CMK (cell line): ENCODE results near the gene MKX.

ENCODE experiments used
- DNase-seq: peaks from one replicate; pipeline ENCODE4 v3.0.0-alpha.2; 2010; ENCODE audit warnings: low read depth

MKX gene

DNA sequence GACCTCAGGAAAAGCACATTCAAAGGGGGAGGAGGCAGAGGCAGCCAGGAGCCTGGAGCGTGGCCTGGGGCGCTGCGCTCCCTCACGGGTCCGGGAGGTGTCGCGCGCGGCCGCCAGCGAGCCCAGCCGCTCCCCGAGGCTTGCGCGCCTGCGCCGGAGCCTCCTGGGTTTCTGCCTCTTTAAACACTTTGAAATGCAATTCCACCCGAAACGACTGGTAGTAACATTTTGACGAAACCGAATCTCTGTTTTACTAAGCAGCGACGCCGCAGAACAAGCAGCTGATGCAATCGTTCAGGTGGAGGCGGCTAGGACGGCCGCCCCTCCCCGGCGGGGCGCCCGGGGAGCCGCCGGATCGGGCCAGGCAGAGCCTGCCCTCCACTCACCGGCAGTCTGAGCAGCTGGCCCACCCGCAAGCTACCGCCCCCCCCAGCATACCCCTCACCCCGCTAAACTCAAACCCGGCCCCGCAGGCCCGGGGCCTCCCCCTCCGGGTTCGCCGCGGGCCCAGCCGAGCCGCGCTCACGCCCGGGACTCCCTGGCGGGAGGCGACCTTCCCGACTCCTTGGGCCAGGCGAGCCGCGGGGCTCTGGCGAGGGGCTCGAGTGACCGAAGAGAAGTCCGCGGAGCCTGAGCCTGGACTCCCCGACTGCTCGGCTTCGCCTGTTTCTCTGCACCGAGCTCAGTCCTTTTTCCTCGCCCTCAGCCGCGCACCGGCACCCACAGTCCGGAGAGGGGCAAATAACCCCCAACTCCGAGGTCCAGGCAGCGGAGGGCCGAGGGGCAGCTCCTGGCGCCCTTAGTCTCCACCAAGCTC is 3.2 kb downstream of the MKX start:
- no peak for DNase-seq

DNA sequence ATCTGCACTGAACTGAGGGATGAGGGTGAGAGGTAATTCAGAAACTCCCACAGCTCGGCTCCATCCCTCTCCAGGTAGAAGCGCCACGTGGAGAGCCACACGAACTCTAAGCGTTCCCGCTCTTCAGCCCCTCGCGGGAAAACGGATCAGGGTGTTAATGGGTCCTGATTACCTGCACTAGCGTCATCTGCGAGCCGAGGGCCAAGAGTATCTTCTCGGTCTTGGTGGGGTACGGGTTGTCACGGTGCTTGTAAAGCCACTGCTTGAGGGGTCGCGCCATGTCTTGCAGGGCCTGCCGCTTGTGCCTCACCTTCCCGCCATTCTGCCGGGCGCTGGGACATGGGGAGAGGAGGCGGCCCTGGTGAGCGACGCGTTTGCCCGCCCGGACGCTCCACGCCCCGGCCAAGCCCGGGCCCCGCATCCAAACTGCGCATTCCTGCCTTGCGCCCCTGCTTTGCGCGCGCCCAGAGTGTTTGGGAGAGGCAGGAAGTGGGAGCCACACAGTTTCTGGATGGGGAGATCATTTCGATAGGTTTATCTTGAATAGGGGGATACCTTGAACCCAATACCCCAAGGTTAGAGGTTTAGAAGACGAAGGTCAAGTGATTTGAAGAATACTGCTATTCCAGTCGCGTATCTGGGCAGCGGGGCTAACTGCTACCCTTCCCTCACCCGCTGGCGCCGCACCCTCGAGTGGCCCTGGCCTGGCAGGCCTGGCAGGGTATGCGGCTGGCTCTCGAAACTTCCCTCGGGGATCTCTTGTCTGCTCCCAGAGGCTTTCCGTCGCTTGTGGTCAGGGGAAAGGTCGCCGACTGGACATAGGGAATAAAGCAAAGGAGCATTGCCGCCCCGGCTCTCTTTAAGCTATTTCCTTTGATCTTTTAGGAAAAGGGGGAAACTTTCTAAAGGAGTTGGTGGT is 4.2 kb downstream of the MKX start:
- no peak for DNase-seq

DNA sequence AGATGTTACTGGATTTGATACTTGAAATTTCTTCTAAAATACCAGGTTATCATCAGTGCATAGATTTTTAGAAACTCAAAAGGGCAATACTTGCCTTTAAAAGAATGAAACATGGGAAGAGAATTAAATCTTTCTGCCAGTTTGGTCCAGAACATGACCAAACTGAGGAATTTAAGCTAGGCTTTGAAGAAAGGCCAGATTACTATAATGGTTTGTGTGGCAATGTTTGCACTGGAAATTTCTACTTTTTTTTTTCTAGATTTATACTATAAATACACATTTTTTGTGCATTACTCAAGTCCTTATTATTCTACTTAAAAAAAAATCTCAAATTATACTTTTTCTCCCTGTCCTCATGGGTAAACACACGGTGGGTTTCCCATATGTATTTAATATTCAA is 9.2 kb downstream of the MKX start:
- no peak for DNase-seq

DNA sequence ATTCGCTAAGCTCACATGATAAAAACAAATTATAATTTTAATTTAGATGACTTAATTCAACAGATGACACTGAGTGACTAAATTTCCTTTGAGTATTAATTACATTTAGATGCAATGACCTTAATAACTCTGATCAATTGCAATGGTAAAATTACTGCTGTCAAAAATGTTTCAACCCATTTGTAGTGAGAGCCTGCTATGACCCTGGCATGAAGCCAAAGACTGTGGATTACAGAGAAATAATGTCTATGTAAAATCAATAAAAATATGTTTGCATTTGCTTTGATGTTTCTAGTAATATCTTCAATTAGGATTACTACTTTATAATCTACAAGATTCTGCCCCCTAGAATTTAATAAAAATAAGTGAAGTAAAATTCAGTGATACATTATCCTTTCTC is 15.6 kb downstream of the MKX start:
- DNase-seq = no peak

DNA sequence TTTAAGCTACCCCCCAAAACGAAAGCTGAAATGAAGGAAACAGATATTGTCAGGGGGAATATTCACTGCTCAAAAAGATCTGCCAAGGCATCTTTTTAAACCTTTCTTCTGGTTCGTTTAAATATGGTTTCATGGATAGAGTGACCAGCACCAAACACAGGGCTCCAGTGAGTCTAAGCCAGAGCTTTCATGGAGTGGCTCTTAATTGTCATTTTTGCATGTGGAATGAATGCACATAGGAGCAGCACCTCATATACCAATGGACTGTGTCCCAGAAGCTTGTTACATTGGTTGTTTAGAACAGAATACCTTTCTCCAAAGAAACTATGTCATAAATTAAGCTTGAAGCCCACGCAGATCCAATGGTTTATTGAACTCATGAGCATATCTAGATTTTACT is 17.3 kb downstream of the MKX start:
- no peak for DNase-seq

DNA sequence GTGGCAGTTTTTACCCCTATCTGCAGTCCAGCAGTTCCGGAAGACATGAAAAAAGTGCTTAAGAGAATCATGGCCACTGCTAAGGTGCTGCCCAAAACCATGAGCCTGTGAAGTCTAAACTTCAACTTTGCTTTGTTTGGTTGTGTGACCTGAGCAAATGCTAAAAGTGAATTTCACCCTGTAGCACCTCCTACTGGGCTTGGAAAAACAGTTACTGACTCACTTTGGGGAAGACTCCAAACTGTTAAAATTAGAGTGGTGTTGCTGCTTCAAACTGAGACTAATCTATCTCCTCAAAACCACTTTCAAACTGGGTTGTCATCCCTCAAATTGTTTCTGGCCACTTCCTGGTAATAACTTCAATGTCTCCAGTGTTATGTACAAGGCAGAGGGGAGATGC is 21.3 kb downstream of the MKX start:
- DNase-seq = no peak

DNA sequence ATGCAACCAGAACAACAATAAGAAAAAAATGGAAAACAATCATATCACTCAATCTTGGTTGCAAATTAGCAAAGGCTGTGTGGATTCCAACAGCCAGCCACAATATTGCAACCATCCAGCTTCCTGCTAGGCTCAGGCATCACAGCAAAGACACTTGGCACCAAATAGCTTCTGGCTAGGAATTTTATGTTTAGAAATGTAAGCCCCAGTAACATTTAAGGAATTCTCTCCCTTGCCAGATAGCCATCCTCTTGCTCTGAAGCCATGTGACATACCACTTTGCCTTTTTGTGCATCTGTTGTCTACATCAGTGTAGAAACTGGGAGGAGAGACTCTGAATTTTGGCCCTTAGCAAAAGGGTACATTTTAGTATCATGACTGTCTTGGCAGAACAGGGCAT is 22.2 kb downstream of the MKX start:
- DNase-seq = no peak

DNA sequence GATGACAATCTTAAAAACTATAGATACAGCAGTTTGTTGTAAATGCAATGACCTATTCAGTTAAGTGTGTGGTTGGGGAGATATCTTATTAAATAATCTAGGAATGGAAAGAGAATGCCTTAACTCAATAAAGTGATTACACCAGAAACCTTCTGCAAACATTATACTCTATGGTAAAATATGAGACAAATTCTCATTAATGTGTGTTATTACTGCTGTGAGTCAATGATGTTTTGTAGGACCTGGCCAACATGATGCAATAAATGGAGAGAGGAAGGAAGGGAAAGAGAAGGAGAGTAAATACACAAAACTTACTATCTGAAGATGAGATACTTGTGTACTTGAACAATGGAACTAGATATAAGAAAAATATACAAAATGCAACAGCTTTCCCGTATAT is 25.1 kb downstream of the MKX start:
- no peak for DNase-seq

DNA sequence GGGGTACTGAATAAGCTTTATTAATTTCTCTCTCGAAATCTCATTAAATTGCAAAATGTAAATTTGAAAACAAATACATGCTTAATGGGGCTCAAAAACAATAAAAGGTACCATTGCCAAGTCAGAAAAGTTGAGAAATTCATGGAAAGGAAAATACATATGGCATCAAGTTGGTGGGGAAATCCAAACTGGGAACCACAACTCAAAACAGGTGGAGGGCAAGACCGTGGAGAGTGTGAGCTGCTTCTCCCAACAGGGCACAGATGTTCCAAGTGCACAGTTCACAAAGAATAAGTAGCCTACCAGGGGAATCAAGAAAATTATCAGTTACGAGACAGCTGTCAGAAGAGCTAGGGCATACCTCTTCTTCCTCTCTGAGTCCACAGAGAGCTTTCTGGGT is 26.6 kb downstream of the MKX start:
- DNase-seq = no peak

DNA sequence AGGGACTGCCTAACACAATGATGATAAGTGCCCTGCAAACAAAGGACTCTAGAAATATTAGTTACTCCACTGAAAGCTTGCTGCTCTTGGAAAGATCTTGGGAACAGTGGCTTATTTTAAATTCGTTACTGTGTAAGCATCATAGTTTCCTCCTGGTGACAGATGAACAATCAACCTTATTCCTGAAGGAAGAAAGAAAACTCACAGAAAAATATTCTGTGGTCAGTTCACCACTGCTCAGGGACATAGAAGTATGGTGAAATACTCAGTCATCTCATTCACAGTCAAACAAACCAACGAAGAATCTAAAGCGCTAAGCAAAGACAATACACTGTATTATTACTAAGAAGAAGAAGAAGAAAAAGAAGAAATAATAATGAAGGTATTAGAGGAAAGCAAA is 27.8 kb downstream of the MKX start:
- no peak for DNase-seq

DNA sequence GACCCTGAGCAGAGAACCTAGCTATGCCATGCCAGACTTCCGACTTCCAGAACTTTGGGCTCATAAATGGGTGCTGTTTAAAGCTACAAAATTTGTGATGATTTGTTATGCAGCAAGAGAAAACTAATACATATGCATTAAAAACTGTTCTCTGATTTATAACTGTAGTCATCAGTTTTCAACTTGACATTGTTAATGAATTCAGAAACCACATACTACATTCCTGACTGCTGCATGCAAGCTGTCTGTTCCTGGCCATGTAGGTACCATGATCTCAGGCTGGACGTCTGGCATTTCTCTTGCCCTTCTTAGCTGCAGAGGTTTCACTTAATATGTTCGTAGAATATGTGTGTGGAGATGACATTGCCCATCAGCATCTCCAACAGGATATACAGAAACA is 28.4 kb downstream of the MKX start:
- DNase-seq = no peak

DNA sequence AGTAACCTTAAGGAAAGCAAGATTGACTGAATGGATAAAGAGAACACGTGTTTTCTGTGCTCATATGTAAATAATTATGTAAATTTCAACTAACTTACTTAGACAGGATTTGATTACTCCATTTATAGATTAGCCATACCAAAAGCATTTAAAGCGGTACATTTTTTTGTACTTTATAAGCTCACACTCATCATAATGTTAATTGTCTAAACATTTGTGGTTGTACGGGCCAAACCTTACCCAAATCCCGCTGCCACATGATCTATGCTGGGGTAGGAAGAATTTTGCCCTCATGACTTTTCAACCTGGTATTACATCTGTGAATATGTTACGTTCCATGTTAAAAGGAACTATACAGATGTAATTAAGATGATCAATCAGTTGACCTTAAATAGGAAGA is 29.1 kb downstream of the MKX start:
- DNase-seq = no peak

DNA sequence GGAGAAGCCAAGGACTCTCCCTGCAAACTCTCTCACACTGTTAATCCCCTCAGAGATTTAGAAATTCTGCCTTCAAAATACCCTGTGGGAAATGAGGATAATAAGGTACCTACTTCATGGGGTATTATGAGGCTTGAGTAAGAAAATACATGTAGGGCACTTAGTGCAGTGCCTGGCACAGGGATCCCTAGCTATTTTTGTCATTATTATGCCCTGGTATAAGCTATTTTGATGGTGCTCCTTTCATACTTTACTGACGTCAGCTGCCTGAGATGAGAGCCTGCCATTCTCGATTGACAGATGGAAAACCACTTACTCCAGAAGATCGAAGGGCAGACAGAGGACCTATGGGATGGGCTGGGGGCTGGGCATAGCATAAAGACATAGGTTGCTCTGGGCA is 30.1 kb downstream of the MKX start:
- no peak for DNase-seq

DNA sequence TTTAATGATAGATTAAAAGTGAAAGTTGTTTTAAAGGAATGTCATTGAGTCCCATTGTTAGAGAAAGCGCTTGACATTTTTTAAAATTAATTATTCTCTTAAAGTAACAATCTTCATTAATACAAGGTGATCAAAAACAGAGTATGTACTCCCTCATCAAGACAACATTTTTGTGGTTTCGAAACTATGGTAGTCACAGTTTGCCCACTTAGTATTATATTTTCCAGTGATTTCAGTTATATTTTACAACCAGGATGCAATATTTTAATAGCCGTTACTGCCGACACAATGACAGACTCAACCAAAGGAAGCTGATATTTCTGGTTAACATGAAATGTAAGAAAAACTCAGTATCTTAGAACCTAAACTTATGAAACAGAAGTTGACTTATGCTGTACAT is 31.3 kb downstream of the MKX start:
- no peak for DNase-seq

DNA sequence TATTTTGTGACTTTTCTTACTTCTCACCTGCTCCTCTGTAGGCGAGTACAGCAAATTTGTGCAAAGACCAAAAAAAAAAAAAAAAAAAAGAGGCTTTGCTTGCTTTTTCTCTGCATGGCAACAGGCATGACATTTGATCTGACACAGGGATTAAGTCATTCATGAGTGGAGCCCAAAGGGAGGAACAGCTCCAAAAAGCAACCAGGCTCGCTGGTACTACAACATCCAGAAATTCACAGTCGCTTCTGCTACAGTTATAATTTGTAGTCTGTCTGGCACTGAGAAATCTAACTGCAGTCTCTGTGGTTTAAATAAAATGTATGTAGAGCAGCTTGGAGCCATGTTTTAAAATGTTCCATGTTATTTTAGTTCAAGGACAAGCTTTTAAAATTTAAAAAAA is 31.7 kb downstream of the MKX start:
- no peak for DNase-seq

DNA sequence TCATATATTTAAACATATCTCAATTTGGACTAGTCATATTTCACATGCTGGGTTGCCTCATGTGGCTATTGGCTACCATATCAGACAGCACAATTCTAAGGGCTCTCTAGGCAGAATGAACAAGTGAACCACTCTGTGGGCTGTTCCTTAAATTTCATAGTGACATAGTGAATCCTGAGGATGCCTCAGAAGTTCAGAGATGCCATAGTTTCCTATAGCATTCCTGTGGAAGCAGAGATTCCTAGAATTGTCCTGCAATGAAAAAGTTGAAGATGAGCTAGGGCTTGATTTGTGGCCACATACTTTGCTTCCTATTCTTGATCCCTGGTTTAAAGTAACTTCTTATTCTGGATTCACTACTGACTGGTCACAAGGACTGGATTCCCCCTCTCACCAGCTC is 35.6 kb downstream of the MKX start:
- DNase-seq = no peak

DNA sequence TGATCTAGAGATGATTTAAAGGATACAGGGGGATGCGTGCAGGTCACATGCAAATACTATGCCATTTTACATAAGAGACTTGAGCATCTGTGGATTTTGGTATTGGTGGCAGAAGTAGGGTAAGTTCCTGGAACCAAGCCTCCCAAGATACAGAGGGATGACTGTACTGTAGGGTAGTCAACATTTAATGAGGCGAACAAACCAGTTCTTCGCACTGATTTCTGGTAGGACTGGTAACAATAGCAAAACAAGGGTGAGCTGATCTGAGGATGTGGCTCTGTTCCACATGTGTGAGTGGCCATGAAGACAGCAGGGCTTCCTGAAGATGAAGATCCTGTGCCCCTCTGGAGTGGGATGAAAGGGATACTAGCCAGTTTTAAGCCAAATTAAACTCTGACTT is 36.3 kb downstream of the MKX start:
- no peak for DNase-seq

DNA sequence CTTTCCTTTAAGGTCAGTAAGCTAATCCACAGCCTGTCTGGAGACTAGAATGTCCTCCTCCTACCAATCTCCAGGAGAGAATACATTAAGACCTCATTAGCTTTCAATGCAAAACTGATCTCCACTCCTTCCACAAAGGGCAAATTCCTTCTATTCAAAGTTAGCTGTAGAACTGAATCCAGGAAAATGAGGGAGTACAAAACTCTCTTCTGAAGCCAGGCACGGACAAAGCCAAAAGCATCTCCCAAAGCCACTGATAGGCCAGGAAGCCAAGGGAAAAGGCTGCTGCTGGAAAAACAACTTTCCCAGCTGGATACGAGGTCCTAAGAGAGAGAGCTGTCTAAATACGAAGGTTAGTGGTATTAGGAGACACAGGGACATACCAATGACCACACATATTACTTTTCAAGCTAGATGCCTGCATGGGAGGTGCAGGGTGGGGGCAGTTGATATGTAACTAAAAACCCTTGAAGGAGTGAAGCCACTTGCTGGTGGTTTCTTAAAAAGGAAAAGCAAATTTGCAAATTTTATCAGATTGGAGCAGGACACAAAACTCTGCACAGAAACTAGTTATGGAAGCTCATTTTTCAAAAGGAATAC is 43.6 kb downstream of the MKX start:
- DNase-seq = no peak

DNA sequence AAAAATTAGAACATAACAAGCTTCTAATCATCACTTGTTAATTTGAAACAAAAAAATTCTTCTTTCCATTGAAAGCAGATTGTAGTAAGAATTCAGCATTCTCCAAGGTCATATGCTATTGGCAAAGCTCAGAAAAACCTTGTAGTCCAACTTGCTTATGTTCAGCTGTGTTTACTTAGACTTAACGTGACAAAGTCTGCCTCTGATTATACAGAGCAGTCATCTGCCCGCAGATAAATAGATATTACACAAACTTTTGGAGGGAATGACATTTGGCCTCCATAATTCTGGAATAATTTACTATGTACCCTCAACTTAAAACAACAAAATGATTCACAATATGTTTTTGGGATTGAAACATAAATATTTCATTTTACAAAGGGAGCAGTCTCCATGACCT is 45.8 kb downstream of the MKX start:
- DNase-seq = no peak

DNA sequence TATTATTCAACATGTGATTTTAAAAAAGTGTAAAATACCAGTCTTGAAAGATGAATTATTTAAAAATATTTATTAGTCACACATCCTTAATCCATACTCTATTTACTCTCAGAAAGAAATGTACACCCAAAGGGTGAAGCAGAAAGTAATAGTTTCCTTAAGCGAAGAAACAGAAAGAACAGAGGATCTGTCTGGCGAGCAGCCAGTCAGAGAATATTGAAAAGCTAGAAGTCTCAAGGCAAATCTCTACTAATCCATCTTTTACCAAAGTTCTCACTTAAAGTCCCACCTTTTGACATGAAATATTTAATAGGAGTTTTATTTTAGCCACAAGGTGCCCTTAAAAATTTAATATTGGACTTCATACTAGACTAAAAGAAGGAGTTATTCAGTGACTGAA is 46.7 kb downstream of the MKX start:
- DNase-seq = no peak

DNA sequence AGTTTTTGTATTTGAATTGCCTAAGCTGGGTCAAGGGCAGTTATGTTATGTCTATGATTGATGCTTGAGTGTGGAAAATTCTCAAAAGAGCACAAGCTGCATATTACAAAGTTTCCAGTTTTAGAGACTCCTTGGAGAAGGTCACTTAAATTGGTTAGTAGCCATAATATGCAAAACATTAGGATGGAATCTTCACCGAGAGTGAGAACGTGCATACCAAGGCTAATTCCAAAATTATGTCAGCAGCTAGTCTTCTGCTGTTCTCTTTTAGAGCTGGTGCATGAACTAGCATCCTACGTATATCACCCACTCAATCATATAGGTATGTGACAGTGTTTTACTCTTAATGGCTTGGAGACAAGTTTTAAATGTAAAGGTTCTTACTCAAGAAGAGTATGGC is 49.2 kb downstream of the MKX start:
- no peak for DNase-seq

DNA sequence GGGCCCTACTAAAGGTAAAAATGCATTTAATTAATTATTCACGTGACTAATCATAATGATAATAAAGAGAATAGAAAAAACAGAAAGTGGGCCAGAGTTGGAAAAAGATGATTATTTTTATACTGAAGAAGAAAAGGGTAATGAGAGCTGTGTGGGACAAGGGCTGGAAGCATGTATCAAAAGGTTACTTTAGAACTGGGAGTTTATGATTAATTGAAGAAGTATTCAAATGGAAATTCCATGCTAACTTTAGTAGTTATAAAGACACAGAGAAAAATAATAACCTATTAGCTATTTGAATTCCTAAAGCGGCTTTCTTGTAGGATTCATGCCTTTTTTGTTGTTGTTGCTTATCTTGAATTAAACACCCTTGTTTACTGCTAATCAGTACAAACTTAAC is 49.9 kb downstream of the MKX start:
- DNase-seq = no peak

DNA sequence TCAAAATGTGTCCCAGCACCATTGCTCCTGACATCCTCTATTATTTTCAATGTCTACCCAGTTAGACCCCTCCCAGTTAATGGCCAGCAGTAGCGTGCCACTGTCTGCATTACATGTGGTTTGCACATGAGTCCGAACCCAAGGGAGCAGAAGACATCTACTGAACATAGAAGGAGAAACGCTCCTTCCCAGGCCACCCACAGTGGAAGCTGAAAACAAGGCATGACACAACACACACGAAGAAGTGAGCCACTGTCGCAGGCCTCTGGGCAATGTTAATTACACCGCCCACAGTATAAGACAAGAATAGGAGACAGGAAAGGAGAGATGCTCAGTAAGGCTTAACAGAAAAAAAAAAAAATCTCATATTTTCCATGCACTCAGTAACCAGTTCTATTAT is 50.5 kb downstream of the MKX start:
- no peak for DNase-seq
